Kasumi-1 (cell line): ENCODE results near the gene CABP2.
A peak's percentile ranks its signal among the peaks of the same experiment; 100 is the strongest.

Experiments
- DNase-seq, 2 experiments: peaks; one replicate each; lab custom pipeline; 2025; lab: John Stamatoyannopoulos, UW

Gene CABP2

DNA sequence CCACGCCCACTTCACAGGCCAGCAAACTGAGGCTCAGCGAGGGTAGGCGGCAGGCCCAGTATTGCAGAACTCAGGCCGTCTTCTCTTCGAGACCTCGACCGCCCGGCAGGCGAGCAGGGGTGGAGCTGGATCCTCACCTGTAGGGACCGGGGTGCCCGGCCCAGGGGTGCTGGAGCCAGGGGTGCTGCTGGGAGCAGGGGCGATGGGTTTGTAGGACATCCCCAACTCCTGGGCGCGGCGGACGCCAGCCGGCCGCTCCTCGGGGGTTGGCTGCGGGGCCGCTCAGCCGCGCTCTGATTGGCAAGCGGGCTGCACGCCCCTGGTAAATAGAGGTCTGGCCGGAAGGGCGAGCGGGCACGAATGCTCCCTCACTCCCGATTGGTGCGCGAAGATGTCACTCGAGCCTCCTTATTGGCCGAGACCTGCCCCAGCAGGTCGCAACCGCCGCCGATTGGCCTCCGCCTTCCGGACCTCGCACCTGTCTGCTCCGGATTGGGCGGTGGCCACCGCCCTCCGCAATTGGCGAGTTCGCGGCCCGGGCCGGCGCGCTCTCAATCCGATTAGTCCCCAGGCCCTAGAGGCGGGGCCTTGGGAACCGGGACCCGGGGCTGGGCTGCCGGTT is 15.3 kb downstream of the CABP2 start, which contains the start of gene CDK2AP2:
TSS of gene CDK2AP2 (minus strand) at position 299 of the 622 bp plus-strand sequence. CDS start at position 219, 80 bp downstream.
- peak; percentile 95 to 96 for DNase-seq

DNA sequence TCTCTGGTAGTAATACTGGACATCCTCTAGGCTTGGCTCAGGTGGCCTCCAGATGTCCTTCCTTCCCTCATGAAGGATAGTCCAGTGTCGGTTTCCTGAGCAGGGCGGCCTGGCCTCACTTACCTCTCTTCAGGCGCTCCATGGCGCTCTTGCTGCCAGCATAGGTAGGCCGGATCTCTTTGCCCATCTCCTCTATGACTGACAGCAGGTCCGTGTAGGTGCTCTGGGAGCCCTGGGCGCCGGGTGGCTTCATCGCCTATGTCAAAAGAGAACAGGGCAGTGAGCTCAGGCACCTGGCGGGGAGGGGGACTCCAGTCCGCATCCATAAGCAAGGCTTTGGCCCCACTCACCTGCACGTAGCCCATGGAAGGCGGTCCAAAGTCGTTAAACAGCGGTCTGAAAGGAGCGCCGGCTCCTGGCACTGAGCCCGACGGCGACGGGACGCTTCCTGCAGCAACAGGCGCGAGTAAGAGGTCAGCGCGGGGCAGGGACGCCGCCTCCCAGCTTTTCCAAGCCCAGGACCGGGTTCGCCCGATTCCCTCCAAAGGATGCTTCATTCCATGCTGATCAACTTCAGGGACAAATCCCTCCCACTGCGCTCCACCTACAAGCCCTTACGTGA is 15.9 kb downstream of the CABP2 start:
- no peak for DNase-seq

DNA sequence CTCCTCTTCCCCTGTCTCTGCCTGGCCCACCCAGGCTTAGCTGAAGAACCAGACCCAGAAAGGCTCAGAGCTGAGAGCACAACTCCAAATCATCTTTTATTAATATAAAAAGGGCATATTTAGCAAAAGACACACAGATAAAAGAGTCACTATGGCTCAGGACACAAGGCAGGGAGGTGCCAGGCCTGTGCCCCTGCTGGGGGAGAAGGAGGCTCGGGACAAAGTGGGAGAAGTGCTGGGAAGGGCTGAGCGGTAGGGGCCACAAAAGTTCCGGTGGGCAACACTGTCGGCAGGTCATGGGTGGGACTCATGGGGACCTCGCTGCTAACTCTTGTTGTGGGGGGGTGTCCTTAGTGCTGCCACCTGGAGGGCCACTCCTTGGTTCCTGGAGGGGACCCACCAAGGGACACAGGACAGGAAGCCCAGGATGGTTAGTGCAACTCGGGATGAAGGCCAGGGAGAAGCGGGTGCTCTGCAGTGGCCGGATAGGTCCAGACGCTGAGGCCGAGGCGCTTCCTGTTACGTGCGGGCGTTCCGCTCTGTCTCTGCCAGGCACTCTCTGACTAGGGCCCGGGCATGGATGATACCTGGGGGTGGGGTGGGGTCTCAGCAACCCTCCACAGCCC is 16.7 kb downstream of the CABP2 start:
- no peak for DNase-seq

- DNase-seq, result peak; percentile 73 to 75
These were observed 17.4 kb downstream of the CABP2 start for GRCh38 chr11:67505605-67506396.

DNA sequence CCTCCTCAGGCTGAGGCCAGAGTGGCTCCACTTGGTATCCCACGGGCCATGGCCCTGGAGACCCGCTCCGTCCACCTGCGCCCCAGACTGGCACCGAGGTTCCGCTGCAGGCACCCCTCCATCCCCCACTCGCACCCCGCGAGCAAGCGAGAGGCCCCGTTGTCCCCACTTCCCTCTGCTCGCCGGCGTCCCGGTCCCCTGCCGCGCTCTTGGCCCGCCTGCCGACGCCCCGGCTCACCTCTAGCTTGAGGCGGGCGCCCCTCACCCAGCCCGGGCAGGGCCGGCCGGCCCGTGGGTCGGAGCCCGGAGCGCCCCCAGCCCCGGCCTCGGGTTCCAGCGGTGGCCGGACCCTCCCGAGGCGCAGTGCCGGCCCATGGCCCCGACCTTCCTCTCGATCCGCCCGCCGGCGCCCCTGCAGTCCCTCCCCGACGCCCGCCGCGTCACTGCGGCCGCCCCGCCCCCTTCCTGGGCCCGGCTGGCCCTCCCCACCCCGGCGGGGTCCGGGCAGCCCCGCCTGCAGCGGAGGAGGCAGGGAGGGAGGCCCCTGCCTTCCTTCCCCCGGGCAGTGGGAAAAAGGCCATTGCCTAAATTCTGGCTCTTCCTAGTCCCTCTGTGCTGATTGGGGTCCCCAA is 18.2 kb downstream of the CABP2 start, which contains the start of gene PITPNM1:
TSS of gene PITPNM1 (minus strand) at position 414 of the 632 bp plus-strand sequence. CDS start 1,183 bp downstream, outside the sequence.
- peak; percentile 41 to 49 for DNase-seq

GRCh38 chr11:67504005-67504949 is 19.0 kb downstream of the CABP2 start:
- no peak for DNase-seq

DNA sequence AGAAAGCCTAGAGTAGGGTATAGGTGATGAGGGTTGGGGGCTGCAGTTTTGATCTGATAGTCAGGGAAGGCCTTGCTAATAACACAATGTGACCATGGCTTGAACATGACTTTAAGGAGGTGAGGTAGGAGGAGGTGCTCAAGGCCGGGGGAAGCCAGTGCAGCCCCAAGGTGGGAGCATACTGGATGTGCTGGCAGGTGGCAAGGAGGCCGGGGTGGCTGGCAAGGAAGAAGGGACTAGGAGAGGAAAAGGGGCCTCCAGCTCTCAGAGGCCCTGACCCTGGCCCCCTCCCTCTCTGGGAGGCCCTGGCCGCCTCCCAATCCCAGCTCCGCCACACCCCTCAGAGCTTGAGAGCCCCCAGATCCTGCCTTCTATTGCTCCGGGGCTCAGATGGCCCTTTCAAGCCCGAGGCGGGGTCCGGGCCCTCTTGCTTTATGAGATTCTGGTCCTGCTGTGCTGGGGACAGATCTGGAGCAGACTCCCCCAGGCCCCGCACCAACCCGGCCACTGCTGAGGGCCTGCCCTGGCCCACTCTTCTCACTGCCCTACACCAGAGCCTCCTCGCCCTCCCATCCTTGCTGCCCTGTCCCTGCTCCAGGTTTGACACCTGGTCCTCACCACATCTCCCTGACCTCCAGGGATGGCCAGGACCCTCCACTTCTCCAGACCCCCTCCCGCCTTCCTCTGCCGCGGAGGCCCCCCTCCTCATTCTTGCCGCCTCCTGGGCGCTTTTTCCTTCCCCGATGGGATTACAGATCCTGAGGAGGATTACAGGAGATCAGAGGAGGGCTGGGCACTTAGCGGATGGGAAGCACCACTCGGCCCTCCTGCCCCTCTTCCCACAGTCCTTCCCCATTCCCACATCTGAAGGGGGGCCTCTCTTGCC is 19.9 kb downstream of the CABP2 start:
- DNase-seq, result no peak

- no peak for DNase-seq
These were observed 20.8 kb downstream of the CABP2 start for GRCh38 chr11:67502328-67502979.

DNA sequence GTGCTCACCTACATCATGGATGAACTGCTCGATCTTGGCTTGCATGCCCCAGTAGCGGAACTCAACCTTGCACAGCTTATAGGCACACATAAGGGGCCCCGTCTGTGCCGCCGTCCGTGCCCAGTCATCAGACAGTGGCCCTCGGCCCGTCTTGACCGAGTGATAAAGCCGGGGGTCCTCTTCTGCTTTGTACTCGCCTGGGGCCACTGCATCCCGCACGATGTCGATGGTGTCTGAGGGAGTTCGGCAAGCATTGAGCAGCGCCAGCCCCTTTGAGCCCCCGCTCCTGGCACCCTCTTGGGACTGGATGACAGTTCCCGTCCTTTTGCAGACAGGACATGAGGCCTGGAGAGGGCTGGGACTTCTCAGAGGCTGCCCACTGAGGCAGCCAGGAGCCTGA is 21.4 kb downstream of the CABP2 start:
- DNase-seq, result no peak

GRCh38 chr11:67500831-67501715 is 22.2 kb downstream of the CABP2 start:
- DNase-seq, result no peak

GRCh38 chr11:67500484-67500821 is 22.8 kb downstream of the CABP2 start:
- no peak for DNase-seq

GRCh38 chr11:67499808-67500483 is 23.3 kb downstream of the CABP2 start:
- no peak for DNase-seq

- no peak for DNase-seq
These were observed 24.7 kb downstream of the CABP2 start for GRCh38 chr11:67498544-67498972.

- DNase-seq, result no peak
These were observed 25.5 kb downstream of the CABP2 start for GRCh38 chr11:67497656-67498291.

GRCh38 chr11:67496113-67496512 is 27.1 kb downstream of the CABP2 start:
- no peak for DNase-seq

DNA sequence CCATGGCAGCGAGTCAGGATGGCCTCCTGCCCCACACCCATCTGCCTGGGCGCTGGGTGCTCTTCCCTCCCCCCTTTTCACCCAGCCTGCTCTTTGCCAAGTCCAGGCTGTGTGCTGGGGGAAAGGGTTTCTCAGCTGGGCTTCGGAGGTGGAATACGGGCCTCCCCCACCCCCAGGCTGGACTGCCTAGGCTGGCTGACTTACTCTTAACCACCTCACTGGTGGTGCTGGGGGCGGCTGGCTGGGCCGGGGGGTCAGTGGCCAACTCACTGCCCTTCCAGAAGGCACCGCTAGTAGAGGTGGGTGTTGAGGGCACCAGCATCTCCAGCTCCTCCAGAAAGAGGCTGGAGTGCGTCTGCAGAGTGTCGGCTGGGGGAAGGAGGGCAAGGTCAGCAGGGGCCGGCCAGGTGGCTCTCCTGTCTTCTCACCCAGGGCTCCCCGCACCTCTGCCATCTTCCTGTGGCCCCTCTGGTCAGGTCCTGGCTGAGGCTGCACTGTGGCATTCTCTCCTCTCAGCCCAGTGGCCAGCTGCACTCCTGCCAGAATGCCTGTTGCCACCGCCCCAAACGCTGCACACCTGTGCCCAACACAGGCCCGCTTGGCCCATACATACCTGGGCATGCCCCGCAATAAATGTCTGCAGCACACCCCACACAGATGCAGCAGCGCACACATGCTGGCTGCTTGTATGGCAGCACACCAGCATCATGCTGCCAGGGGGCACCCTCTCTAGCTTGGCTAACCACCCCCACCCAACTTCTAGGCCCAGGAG is 27.8 kb downstream of the CABP2 start:
- no peak for DNase-seq
